Inflammatory macrophage (primary cell): ENCODE results near the gene PRKAG3.

Source experiments
- DNase-seq, 2 donors: peaks; one replicate each; pipeline ENCODE4 v3.0.0-alpha.2; 2020 to 2022

PRKAG3 gene

GRCh38 chr2:218837495-218837894 lies 5.9 kb upstream of the PRKAG3 start:
- DNase-seq = no peak

DNA sequence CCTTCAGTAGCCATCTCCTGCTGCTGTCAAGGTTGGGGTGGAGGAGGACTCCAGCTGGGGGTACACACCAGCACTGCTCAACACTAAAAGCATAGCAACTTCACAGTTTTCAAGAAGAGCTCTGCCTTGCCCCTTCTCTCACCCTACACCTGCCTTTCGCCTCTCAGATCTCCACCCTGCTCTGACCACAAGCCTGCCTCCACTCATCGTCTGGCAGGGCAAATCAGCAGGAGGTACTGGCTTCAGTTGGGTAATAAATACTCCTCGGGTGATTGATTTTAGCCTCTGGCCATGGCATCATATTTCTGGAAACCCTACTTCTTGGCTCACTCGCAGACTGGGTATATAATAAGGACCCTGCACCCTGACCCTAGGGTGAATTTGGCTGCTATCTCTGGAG lies 3.1 kb upstream of the PRKAG3 start:
- no peak for DNase-seq

DNA sequence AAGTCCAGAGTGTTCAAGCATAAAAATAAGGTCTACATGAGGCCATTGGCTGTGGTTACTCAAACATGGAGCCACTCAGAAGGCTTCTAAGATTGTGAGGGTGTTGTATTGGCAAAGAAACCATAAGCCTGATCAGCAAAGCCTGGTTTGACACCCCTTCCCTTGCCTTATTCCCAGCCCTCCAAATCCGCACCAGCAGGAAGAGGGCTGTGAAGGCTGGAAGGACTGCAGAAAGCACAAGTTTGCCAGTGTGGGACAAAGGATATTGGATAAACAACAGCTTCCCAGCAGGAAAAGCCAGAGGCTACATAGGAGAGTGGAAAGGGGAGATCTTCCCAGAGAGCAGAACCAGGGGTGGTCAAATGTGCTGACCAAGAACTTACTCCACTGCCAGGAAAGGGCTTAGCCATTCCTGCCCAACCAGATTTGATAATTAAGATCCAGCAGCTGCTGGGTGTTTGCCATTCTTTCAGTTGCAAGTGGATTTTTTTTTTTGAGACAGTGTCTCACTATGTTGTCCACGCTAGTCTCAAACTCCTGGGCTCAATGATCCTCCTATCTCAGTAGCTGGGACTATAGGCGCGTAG lies 1.5 kb upstream of the PRKAG3 start:
- no peak for DNase-seq

- DNase-seq = no peak
Measured at GRCh38 chr2:218832520-218832919, 917 bp upstream of the PRKAG3 start.

GRCh38 chr2:218832081-218832480 lies 478 bp upstream of the PRKAG3 start:
- no peak for DNase-seq

- DNase-seq = no peak
Measured at GRCh38 chr2:218830526-218831306, 887 bp downstream of the PRKAG3 start.

DNA sequence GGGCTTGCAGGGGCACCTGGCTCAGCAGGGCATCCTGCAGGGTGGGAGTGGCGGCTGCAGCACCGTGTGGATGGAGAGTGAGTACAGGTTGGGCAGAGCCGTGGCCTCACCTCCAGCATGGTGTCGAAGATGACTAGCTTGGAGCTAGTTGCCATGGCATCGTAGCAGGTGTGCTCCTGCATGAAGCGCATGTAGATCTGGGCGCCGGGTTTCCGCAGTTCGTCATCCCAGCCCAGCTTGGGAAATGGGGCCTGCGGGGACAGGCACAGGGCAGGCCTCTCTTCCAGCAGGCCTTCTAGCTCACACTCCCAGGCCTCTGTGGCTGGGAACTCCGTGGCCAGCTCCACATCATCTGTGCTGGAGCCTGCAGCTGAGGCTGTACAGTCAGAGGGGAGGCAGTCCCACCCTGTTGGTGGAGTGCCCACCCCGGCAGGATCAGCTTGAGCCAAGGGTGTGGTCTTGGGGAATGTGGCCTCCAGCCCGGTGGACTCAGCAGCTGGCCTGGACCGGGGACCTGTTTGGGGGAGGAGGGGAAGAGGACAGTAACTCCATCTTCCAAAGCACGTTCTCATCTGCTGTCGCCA lies 1.6 kb downstream of the PRKAG3 start:
- no peak for DNase-seq

DNA sequence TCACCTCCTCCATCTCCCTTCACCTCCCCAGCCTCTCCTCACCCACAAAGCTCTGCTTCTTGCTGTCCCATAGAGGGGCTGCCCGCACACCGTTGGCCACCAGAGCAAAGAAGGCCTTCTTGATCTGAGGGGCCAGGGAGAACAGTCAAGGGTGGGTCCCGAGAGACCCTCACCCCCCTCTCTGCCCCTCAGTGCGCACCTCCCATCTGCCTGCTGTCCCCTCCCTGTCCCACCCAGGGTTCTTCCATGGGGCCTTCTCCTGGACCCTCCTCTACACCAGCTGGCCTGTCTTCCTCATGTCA lies 3.2 kb downstream of the PRKAG3 start:
- no peak for DNase-seq

DNA sequence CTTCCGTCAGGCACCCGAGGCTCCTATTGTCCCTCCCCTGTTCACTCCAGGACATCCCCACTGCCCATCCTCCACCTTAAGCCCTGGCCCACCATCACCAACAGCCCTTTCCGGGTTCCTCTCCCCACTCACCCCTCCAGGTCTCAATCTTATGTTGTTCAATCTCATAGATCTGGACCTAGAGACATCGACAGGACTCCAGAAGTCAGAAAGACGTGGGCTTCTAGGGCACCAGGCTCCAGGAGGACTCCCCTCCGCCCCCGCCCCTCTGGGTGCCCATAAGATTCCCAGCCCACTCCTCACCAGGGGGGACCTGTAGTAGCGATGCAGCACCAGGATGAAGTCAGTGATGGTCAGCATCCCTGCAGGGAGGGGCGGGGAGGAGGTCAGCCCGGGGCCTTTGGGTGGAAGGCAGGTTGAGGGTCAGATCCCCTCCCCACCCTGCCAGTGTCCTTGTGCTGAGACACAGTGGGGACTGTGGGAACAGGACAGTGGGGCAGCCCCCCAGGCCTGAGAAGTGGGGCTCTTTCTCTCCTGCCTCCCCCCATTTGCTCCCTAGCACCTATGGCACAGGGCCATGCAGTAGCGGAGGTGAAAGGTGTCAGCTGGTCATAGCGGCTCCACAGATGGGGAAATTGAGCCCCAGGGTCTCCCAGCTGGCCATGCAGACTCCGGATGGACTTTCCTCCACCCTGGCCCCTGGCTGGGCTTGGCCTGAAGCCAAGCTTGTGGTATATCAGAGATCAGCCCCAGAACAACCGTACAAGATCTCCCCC lies 3.7 kb downstream of the PRKAG3 start:
- no peak for DNase-seq

- DNase-seq = no peak
Measured at GRCh38 chr2:218826791-218827190, 4.8 kb downstream of the PRKAG3 start.

- DNase-seq = no peak
Measured at GRCh38 chr2:218824004-218824403, 7.6 kb downstream of the PRKAG3 start.

DNA sequence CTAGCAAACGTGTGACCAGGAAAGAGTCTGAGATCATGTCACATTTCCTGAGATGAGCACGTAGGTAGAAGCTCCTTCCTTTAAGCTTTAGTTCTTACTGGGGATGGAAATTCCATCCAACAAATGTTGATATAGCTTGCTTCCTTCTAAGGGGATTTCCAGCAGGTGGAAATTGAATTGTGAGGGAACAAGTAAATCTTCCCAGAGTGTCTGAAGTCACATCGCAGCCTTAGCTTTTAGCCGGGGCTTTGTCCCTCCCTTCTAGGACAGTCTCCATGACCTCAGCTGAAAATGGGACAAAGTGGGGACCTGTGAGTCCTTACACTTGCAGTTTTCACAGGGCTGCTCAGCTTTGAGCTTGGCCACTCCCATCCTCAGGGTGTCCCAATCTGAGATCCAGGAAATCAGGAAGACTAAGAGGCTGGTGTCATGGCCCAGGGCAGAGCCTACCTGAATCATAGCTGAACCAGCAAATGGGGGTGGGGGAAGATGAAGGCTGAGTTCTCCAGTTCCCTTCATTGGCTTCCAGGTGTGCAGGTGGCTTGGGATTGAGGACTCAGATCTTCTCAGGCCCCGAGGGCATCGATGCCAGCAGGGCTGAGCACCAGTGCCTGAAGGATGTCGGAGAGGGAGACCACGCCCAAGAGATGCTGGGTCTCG lies 8.3 kb downstream of the PRKAG3 start:
- no peak for DNase-seq

DNA sequence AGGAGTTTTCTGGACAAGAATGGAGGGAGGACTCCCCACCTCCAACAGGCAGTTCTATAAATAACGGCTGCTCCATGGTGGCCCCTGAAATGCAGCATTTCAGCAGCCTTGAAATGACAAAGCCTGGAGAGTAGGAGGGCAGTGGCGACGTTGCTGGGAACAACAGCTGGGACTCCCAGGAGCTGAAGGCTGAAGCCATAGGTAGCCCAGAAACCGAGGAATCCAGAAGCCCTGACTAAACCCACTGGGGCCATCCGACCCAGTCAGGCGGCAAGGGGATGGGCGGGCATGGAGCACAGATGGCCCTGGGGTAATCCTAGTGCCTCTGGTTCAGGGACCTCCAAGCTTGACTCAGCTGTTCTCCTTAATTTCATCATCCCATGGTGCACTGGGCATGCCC lies 9.0 kb downstream of the PRKAG3 start:
- no peak for DNase-seq

GRCh38 chr2:218821605-218822211 lies 9.9 kb downstream of the PRKAG3 start:
- DNase-seq = no peak

DNA sequence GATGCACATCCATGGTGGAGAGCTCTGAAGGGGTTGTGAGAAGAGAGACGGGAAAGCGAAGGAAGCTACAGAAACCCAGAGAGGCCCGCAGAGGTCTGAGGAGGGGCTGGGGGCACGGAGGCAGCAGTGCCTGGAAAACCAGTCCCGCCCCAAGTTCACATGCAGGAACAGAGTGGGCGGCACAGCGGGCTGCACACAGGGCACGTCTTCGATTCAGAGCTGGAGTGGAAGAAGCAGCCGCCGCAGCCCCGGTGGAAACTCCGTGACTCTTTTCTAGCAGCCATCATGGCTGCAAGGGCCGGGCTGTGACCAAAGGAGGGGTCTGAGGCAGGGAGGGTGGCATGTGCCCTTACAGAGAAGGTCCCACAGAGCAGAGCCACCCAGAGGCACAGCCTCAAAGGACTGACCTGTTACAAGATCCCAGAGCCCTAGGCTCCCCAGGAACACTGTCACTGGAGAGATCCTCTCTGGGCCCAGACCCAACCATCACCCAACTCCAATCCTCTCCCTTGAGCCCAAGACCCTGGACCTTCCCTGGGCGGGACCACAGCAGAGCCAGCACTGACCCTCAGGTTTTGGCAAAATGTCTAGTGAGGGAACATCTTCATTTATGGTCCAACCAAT lies 10.7 kb downstream of the PRKAG3 start:
- DNase-seq = no peak

- peak; percentile 60 to 67 for DNase-seq
Measured at GRCh38 chr2:218819093-218819492, 12.5 kb downstream of the PRKAG3 start.

DNA sequence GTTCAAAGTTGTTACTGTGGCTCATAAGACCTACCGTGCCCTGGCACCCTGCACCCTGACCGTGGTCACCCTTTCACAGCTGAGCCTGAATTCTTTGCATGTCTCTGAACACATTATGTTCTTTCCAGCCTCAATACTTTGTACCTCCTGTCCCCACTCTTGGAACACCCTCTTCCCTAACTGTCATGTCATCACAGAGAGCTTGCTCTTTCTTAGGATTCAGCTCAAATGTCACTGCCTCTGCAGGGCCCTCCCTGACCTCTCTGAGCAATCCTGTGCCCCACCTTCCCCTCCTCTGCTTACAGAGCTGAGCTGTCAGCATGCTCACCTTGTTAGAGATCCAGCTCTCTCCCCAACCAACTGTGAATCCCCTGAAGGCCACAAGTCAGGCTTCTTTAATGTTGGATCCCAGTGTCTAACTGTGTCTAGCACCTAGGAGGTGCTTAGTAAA lies 15.0 kb downstream of the PRKAG3 start:
- DNase-seq = no peak

GRCh38 chr2:218815649-218816048 lies 16.0 kb downstream of the PRKAG3 start:
- no peak for DNase-seq

DNA sequence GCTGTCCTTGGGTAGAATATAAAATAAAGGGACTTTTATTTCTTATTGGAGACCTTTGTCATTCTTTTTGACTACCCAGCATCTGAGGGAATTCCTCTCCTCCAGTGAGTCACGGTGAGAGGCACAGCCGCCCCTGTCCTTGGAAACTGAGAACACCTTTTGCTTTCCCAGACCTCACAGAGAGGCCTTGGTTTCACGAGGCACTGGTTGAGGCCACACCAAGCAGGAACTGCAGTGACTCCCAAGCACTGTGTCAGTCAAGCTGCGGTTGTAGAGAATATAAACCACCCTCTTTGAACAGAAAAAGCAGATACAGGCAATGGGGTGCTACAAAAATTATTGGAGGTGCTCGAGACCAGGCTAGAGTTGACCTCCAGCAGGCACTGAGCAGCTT lies 16.4 kb downstream of the PRKAG3 start:
- no peak for DNase-seq

DNA sequence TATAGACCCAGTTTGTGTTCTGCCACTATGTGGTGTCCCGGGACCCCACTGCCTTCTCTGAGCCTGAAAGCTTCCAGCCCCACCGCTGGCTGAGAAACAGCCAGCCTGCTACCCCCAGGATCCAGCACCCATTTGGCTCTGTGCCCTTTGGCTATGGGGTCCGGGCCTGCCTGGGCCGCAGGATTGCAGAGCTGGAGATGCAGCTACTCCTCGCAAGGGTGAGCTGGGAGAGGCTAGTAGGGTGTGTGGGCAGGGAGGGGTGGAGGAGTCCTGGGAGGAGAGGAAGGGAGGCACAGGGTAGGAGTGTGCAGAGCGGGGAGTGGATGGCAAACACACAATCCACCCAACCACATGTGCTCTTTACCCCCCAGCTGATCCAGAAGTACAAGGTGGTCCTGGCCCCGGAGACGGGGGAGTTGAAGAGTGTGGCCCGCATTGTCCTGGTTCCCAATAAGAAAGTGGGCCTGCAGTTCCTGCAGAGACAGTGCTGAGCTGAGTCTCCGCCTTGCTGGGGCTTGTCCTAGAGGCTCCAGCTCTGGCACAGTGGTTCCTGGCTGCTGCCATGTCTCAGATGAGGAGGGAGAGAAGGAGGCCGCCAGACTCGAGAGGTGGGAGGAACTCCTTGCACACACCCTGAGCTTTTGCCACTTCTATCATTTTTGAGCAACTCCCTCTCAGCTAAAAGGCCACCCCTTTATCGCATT lies 16.9 kb downstream of the PRKAG3 start:
- DNase-seq = no peak

DNA sequence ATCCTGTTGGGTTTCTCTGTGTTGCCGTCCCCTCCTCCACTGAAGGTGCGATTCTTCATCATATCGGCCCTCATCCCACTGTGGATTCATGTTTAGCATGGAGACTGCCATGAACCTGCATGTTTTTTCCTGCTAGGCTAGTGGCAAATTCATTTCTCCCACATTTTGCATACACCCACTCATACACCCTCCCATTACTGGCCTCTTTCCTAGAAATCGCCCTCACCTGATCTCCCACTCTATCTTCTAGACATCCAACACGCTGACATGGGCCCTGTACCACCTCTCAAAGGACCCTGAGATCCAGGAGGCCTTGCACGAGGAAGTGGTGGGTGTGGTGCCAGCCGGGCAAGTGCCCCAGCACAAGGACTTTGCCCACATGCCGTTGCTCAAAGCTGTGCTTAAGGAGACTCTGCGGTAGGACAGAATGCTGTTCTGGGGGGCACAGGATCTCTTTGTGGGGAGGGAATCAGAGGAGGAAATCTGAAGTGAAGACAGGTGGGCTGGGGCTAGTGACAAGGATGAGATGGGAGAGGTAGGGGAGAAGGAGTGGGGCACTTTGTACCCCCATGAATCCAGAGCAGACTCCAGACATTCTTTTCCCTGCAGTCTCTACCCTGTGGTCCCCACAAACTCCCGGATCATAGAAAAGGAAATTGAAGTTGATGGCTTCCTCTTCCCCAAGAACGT lies 17.7 kb downstream of the PRKAG3 start:
- no peak for DNase-seq
